COLO668 (cell line): ENCODE measurements around the gene OR2S2.

Experiments
- DNase-seq: peaks from one replicate; lab custom pipeline; 2025; ENCODE audit not compliant: unreplicated experiment; lab: John Stamatoyannopoulos, UW

The OR2S2 gene

GRCh38 chr9:35962126-35962906 lies 4.4 kb upstream of the OR2S2 start:
- no peak for DNase-seq

- no peak for DNase-seq
These were observed 2.2 kb upstream of the OR2S2 start for GRCh38 chr9:35960039-35960655.

- no peak for DNase-seq
These were observed 1.3 kb downstream of the OR2S2 start for GRCh38 chr9:35956651-35957050.

GRCh38 chr9:35954942-35955546 lies 2.9 kb downstream of the OR2S2 start:
- peak; percentile 26 for DNase-seq

- DNase-seq, result no peak
These were observed 5.3 kb downstream of the OR2S2 start for GRCh38 chr9:35952526-35953191.

- no peak for DNase-seq
These were observed 6.2 kb downstream of the OR2S2 start for GRCh38 chr9:35951736-35952135.

GRCh38 chr9:35948901-35949318 lies 9.0 kb downstream of the OR2S2 start:
- no peak for DNase-seq

- DNase-seq, result no peak
These were observed 9.5 kb downstream of the OR2S2 start for GRCh38 chr9:35948451-35948850.

- DNase-seq, result peak; percentile 51
These were observed 12.5 kb downstream of the OR2S2 start for GRCh38 chr9:35945341-35946018.

- no peak for DNase-seq
These were observed 13.1 kb downstream of the OR2S2 start for GRCh38 chr9:35944841-35945240.

- DNase-seq, result no peak
These were observed 13.8 kb downstream of the OR2S2 start for GRCh38 chr9:35944173-35944572.

- DNase-seq, result no peak
These were observed 15.7 kb downstream of the OR2S2 start for GRCh38 chr9:35942286-35942685.

GRCh38 chr9:35940458-35941407 lies 17.2 kb downstream of the OR2S2 start:
- no peak for DNase-seq

- DNase-seq, result no peak
These were observed 18.2 kb downstream of the OR2S2 start for GRCh38 chr9:35939679-35940250.

- no peak for DNase-seq
These were observed 19.2 kb downstream of the OR2S2 start for GRCh38 chr9:35938474-35939356.

GRCh38 chr9:35937227-35937626 lies 20.7 kb downstream of the OR2S2 start:
- DNase-seq, result no peak

GRCh38 chr9:35935755-35936509 lies 22.0 kb downstream of the OR2S2 start:
- no peak for DNase-seq

- DNase-seq, result no peak
These were observed 22.7 kb downstream of the OR2S2 start for GRCh38 chr9:35935261-35935660.
